K562 (cell line): Measurements from ENCODE around the gene ISY1. TPM values are rescaled to one million over a fixed set of nuclear protein-coding genes. Genes with fewer than 3 reads are reported as not detected.

Experiments used
- CHD2 ChIP-seq: IDR thresholded peaks from 2 replicates; pipeline ENCODE4 v1.6.1; 2011; ENCODE audit warnings: low read depth, low read length
- CREB5 ChIP-seq: fragments of 250-450 bp; sonication (Bioruptor Pico); IDR thresholded peaks from 2 replicates; pipeline ENCODE4 v1.5.0; 2020; ENCODE audit warnings: mild to moderate bottlenecking
- ETS1 ChIP-seq: conservative IDR thresholded peaks from 2 replicates; pipeline ENCODE4 v1.6.1; 2011; ENCODE audit warnings: low read depth, mild to moderate bottlenecking, low read length; ENCODE audit not compliant: control insufficient read depth
- GABPB2 ChIP-seq: fragments of 250-450 bp; sonication (Bioruptor Pico); conservative IDR thresholded peaks from 2 replicates; pipeline ENCODE4 v1.5.1; 2021; ENCODE audit warnings: mild to moderate bottlenecking
- NCOA6 ChIP-seq: fragments of 450-650 bp; IDR thresholded peaks from 2 replicates; pipeline ENCODE4 v1.6.1; 2017; ENCODE audit warnings: mild to moderate bottlenecking
- NFYB ChIP-seq: IDR thresholded peaks from 2 replicates; pipeline ENCODE4 v1.6.1; 2011; ENCODE audit warnings: mild to moderate bottlenecking, moderate library complexity; ENCODE audit not compliant: insufficient read length; ENCODE audit errors: extremely low read depth
- RCOR1 ChIP-seq, 2 experiments: IDR thresholded peaks; 2 replicates each; pipeline ENCODE4 v1.6.1; 2012; ENCODE audit warnings: low read depth in 2 of 2, low read length in 2 of 2, borderline replicate concordance in 1 of 2, improper control_type of control experiment in 1 of 2
- RNF2 ChIP-seq: sonication (generic); IDR thresholded peaks from 2 replicates; pipeline ENCODE4 v1.6.1; 2016
- SAP30 ChIP-seq: fragments of 200-600 bp; sonication (generic); IDR thresholded peaks from 2 replicates; pipeline ENCODE4 v1.6.1; 2012; ENCODE audit warnings: borderline replicate concordance, low read depth, mild to moderate bottlenecking, moderate library complexity, low read length, control low read depth, inconsistent platforms; ENCODE audit not compliant: insufficient read depth, poor library complexity, severe bottlenecking
- SMAD3 ChIP-seq: fragments of 450-650 bp; formaldehyde crosslinking; conservative IDR thresholded peaks from 2 replicates; pipeline ENCODE4 v1.4.0; 2020; ENCODE audit warnings: mild to moderate bottlenecking
- SMAD4 ChIP-seq: fragments of 250-450 bp; sonication (Bioruptor Pico); conservative IDR thresholded peaks from 2 replicates; pipeline ENCODE4 v1.8.0; 2021; ENCODE audit warnings: inconsistent platforms, mild to moderate bottlenecking, moderate library complexity
- TGIF2 ChIP-seq: sonication (generic); formaldehyde crosslinking; IDR thresholded peaks from 2 replicates; pipeline ENCODE4 v1.8.1; 2022; ENCODE audit warnings: mild to moderate bottlenecking, missing genetic modification reagents, moderate library complexity
- ZNF140 ChIP-seq: fragments of 250-450 bp; sonication (Bioruptor Pico); IDR thresholded peaks from 2 replicates; pipeline ENCODE4 v1.8.0; 2021; ENCODE audit warnings: moderate library complexity, mild to moderate bottlenecking, inconsistent platforms
- ZNF561 ChIP-seq: fragments of 450-650 bp; formaldehyde crosslinking; conservative IDR thresholded peaks from 2 replicates; pipeline ENCODE4 v1.4.0; 2020; ENCODE audit warnings: mild to moderate bottlenecking, moderate library complexity
- ZNF589 ChIP-seq: fragments of 200-800 bp; sonication (Bioruptor generic); IDR thresholded peaks from 2 replicates; pipeline ENCODE4 v1.6.1; 2016; ENCODE audit warnings: low read depth, missing genetic modification characterization, missing compliant biosample characterization
- polyA plus RNA-seq, 8 experiments: library from polyadenylated mRNA; depleted of rRNA in 4 of 8; stranded (reverse) in 5 of 8; unstranded in 3 of 8; fragments of >200 nt; fragmentation: Nextera tagmentation in 2 of 8; fragmentation: Illumina TruSeq in 1 of 8; extraction: Ambion mirVana in 2 of 8; extraction: Trizol in 1 of 8; gene quantifications; 2 replicates each; pipeline versions ENCODE4 v1.2.1 to v1.2.3, GENCODE V29; 2011 to 2014; ENCODE audit warnings: inconsistent platforms in 1 of 8, missing spikeins in 1 of 8
- total RNA-seq, 7 experiments: library from RNA; depleted of rRNA in 6 of 7; stranded (reverse); fragments of >200 nt in 6 of 7; fragmentation: Illumina TruSeq in 2 of 7; extraction: Trizol in 2 of 7; gene quantifications; 2 replicates each; pipeline versions ENCODE4 v1.2.1 to v1.2.3, GENCODE V29; 2011 to 2021; ENCODE audit warnings: low replicate concordance in 1 of 7
- TF ChIP-seq, protein P1 (sequence below): IDR thresholded peaks from 3 replicates; pipeline ENCODE4 v1.6.1; 2011; ENCODE audit warnings: borderline replicate concordance, mild to moderate bottlenecking; ENCODE audit not compliant: insufficient read length, insufficient read depth
- TF ChIP-seq, protein P2 (sequence below): fragments of 450-650 bp; formaldehyde crosslinking; IDR thresholded peaks from 2 replicates; pipeline ENCODE4 v1.4.0; 2020; ENCODE audit warnings: mild to moderate bottlenecking, mixed read lengths
- TF ChIP-seq, protein P3 (sequence below): IDR thresholded peaks from 3 replicates; pipeline ENCODE4 v1.6.1; 2011; ENCODE audit warnings: borderline replicate concordance, mild to moderate bottlenecking, moderate library complexity; ENCODE audit not compliant: insufficient read length; ENCODE audit errors: extremely low read depth

Gene ISY1
- total and polyA plus RNA-seq, 9 of the 15 experiments (the other 6 are each of a cell fraction or from before 2014, with no cell fraction given): 23.5 to 50.0 (median 32.9) TPM

DNA sequence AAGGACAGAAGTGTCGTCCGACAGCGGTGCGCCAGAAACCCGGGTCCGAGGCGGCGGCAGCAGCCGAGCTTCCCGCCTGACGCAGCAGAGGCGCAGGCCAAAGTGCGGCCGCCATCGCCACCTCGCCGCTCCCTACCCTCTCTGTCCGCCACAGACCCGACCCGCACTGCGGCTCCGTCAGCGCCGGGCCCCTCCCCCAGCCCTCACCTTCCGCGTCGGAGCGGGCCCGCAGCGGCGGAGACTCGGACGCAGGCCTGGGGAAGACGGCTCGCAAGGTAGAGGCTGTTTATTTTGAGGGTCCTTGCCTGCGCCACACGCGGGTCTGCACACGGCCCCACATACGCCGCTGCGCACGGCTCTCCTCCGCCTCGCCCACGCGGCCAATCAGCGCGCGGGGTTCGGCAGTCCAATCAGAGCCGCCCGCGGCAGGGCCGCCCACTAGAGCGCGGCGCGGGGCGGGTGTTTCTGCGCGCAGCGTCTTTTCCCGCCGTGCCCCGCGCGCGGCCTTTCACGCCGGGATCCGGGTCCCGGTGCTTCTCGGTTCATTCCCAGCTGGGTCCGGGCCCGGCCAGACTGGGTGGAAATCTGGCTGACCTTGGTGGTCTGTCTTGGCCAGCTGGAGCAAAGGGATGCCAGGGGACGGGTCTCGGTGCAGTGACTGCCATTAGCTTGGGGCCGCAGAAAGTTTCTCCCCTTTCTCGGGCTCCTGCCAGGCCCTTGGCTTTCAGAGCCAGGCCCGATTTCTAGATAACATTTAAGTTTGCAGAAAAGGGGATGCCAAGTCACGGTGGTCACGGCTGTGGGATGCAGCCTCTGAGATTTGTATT, 22.9 kb upstream of the ISY1 start, which contains the start of gene CNBP (continued):
- TF ChIP-seq CREB5 (CRISPR knock-in tag) (no peak), ETS1 (peak; percentile 69; the same call in 1 of the 2 replicates), NFYB (peak; percentile 75), SMAD4 (no peak), ZNF589 (CRISPR knock-in tag) (no peak), RCOR1 (IDR thresholded peaks at IDR 0.05; ENCODE audit: borderline replicate concordance in 1 of 2, low read depth in 2 of 2, low read length in 2 of 2) (0 out of 4 replicates have a peak, but pooled peaks of 1 of the 2 experiments have one; percentile 47), CHD2 (0 out of 2 replicates have a peak, but pooled peaks have one; percentile 42), SMAD3 (no peak), ZNF140 (CRISPR knock-in tag) (no peak), NCOA6 (no peak), TGIF2 (CRISPR knock-in tag) (peak; percentile 88), RNF2 (0 out of 2 replicates have a peak, but pooled peaks have one; percentile 20), SAP30 (no peak), GABPB2 (CRISPR knock-in tag) (no peak), ZNF561 (no peak)
- TF ChIP-seq, protein P1, sequence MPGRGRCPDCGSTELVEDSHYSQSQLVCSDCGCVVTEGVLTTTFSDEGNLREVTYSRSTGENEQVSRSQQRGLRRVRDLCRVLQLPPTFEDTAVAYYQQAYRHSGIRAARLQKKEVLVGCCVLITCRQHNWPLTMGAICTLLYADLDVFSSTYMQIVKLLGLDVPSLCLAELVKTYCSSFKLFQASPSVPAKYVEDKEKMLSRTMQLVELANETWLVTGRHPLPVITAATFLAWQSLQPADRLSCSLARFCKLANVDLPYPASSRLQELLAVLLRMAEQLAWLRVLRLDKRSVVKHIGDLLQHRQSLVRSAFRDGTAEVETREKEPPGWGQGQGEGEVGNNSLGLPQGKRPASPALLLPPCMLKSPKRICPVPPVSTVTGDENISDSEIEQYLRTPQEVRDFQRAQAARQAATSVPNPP: no peak
- TF ChIP-seq, protein P2, sequence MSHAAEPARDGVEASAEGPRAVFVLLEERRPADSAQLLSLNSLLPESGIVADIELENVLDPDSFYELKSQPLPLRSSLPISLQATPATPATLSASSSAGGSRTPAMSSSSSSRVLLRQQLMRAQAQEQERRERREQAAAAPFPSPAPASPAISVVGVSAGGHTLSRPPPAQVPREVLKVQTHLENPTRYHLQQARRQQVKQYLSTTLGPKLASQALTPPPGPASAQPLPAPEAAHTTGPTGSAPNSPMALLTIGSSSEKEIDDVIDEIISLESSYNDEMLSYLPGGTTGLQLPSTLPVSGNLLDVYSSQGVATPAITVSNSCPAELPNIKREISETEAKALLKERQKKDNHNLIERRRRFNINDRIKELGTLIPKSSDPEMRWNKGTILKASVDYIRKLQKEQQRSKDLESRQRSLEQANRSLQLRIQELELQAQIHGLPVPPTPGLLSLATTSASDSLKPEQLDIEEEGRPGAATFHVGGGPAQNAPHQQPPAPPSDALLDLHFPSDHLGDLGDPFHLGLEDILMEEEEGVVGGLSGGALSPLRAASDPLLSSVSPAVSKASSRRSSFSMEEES (CRISPR knock-in tag): no peak
- TF ChIP-seq, protein P3, sequence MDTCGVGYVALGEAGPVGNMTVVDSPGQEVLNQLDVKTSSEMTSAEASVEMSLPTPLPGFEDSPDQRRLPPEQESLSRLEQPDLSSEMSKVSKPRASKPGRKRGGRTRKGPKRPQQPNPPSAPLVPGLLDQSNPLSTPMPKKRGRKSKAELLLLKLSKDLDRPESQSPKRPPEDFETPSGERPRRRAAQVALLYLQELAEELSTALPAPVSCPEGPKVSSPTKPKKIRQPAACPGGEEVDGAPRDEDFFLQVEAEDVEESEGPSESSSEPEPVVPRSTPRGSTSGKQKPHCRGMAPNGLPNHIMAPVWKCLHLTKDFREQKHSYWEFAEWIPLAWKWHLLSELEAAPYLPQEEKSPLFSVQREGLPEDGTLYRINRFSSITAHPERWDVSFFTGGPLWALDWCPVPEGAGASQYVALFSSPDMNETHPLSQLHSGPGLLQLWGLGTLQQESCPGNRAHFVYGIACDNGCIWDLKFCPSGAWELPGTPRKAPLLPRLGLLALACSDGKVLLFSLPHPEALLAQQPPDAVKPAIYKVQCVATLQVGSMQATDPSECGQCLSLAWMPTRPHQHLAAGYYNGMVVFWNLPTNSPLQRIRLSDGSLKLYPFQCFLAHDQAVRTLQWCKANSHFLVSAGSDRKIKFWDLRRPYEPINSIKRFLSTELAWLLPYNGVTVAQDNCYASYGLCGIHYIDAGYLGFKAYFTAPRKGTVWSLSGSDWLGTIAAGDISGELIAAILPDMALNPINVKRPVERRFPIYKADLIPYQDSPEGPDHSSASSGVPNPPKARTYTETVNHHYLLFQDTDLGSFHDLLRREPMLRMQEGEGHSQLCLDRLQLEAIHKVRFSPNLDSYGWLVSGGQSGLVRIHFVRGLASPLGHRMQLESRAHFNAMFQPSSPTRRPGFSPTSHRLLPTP: no peak
